Ishikawa (cell line): ENCODE data around the gene FAM50A.

ENCODE experiments used
- EP300 ChIP-seq: IDR thresholded peaks from 2 replicates; pipeline ENCODE4 v1.6.1; 2012; ENCODE audit warnings: borderline replicate concordance
- MAX ChIP-seq: IDR thresholded peaks from 2 replicates; pipeline ENCODE4 v1.6.1; 2012
- TCF12 ChIP-seq: IDR thresholded peaks from 2 replicates; pipeline ENCODE4 v1.6.1; 2012; ENCODE audit warnings: low read depth
- YY1 ChIP-seq: IDR thresholded peaks from 2 replicates; pipeline ENCODE4 v1.6.1; 2012; ENCODE audit warnings: low read depth

GRCh38 chrX:154494715-154495114 lies 50.8 kb downstream of the FAM50A start:
- no peak for TF ChIP-seq EP300
- no peak for TF ChIP-seq YY1
- TF ChIP-seq MAX: no peak
- TF ChIP-seq TCF12: no peak
